ENCODE results near the gene TPSD1.

Gene TPSD1

DNA sequence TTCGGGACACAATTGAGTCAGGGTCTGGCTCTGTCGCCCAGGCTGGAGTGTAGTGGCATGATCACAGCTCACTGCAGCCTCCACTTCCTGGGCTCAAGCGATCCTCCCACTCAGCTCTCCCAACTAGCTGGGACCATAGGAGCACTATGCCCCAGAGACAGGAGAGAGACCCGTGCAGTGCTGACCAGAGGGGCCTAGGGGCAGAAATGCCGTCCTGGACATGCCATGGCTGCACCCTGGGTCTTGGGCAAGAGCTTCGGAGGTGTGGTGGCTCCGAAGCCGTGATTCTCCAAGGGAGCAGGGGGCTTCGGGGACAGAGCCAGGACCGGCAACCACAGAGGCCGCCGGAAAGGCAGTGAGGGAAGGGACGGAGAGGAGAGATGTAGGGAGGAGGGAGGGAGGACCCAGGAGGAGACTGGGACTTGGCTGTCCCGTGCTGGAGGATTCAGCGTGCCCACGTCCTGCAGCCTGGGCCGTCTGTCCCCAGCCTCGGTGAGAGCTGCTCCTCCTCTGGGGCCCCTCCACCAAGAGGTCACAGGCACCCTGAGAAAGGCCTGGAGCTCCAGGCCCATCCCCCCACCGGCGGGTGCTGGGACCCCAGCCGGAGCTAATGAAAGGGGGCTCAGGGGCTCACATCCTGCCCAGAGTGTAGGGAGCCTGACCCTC lies 21.9 kb downstream of the TPSD1 start:
- peaks cover 22% of the 10 kb centered on the region for H3K27me3 Mint-ChIP-seq
- H3K27ac Mint-ChIP-seq (ENCODE audit: low read depth): no peak overlapping the region
- H3K4me3 Mint-ChIP-seq: no peak overlapping the region
- H3K9me3 Mint-ChIP-seq: no peaks in the 10 kb centered on the region
- no peaks in the 10 kb centered on the region for H3K4me1 Mint-ChIP-seq
- H3K36me3 Mint-ChIP-seq (ENCODE audit: insufficient read depth): no peaks in the 10 kb centered on the region
- no peak for DNase-seq (ENCODE audit: low spot score in 2 of 2)
- no peak for ATAC-seq (replicated peaks; ENCODE audit: extremely low read depth, poor library complexity, severe bottlenecking)

DNA sequence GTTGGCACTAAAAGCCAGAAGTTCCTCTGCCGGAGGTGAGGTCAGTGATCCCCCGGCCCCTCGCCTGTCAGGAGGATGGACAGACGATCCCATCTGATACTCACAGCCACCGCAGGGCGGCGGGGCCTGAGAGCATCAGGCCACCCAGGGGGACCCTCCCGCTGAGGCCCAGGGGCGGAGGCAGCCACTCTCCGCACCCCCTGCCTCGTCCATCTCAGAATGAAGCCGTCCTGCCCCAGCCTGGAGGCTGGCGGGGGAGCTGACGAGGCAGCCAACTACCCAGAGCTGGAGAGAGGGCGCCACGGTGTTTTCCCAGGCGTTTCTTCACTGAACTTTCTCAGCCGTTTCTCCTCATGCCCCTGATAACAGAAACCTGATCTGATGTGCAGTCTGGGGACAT lies 22.6 kb downstream of the TPSD1 start:
- no peak overlapping the region for H3K27ac Mint-ChIP-seq (ENCODE audit: low read depth)
- no peaks in the 10 kb centered on the region for H3K36me3 Mint-ChIP-seq (ENCODE audit: insufficient read depth)
- H3K9me3 Mint-ChIP-seq: no peaks in the 10 kb centered on the region
- H3K27me3 Mint-ChIP-seq: peaks cover 28% of the 10 kb centered on the region
- H3K4me1 Mint-ChIP-seq: no peaks in the 10 kb centered on the region
- DNase-seq (ENCODE audit: low spot score in 2 of 2): no peak
- no peak for ATAC-seq (replicated peaks; ENCODE audit: extremely low read depth, poor library complexity, severe bottlenecking)
- H3K4me3 Mint-ChIP-seq: no peak overlapping the region

DNA sequence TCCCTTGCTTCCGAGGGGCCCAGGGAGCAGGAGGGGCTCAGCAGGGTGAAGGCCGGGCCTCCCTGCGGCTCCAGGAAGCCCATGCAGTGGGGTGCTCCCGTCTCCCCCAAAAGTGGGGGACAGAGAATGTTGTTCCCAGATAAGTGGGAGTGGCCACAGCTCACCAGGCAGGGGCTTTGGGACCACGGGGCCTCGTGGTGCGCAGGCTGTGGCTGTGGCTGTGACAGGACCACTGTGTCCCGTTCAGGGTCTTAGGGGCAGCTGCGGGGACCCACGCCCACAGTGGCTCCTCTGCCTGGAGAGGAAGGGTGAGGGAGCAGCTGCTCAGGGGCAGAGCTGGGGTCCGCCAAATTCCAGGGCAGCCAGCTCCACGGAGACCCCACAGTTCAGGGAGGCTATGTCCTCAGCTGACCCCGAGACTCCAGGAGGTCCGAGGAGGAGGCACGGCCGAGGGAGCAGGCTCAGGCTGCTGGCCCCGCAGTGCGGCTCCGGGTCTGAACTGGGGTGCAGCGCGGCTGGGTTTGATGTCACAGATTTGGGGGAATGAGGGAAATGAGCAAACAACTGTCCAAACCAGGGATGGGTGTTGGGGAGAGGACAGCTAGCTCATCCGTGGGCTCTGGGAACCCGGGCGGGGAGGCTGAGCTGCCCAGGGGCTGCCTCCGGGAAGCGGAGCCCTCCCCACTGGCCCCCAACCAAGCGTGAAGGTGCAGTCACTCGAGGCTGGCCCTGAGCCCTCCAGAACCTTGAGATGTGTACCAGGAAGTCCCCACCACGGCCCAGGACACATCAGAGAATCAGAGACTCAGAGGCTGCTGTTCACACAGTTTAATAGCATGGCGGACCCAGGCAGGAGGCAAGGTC lies 23.4 kb downstream of the TPSD1 start:
- ATAC-seq (replicated peaks; ENCODE audit: extremely low read depth, poor library complexity, severe bottlenecking): no peak
- no peaks in the 10 kb centered on the region for H3K36me3 Mint-ChIP-seq (ENCODE audit: insufficient read depth)
- DNase-seq (ENCODE audit: low spot score in 2 of 2): no peak
- H3K9me3 Mint-ChIP-seq: no peaks in the 10 kb centered on the region
- no peaks in the 10 kb centered on the region for H3K4me1 Mint-ChIP-seq
- H3K27ac Mint-ChIP-seq (ENCODE audit: low read depth): no peak overlapping the region
- peaks cover 31% of the 10 kb centered on the region for H3K27me3 Mint-ChIP-seq
- H3K4me3 Mint-ChIP-seq: no peak overlapping the region

DNA sequence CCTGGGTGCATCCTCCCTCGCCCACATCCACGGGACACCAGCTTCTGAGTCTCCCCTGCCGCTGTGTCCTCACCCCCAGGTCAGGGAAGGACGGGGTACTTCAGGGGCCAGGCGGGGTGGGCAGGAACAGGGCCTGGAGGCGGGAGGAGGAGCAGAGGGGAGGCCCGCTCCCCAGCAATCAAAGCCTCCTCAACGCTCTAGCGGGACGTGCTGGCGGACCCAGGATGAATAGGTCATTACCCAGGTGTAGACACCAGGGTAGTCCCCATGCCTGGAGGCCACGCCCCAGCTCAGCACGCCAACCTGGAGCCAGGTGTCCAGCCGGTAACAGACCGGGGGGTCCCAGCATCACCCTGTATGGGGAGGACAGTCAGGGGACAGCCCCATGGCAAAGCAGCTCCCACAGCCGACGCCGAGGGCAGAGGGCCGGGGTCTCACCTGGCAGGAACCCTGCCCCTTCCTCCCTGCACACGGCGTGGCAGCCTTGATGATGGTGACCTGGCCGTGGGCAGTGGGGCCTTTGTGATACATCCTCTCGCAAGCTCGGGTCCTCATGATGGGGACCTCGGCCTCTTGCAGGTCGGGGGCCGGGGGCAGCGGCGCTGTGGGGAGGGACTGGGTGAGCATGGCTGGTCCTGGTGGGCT lies 24.2 kb downstream of the TPSD1 start:
- Mint-ChIP-seq H3K36me3 (ENCODE audit: insufficient read depth) (no peaks in the 10 kb centered on the region), H3K27ac (ENCODE audit: low read depth) (no peak overlapping the region), H3K4me3 (no peak overlapping the region), H3K27me3 (peaks cover 31% of the 10 kb centered on the region), H3K9me3 (no peaks in the 10 kb centered on the region), H3K4me1 (no peaks in the 10 kb centered on the region)
- no peak for DNase-seq (ENCODE audit: low spot score in 2 of 2)
- no peak for ATAC-seq (replicated peaks; ENCODE audit: extremely low read depth, poor library complexity, severe bottlenecking)

DNA sequence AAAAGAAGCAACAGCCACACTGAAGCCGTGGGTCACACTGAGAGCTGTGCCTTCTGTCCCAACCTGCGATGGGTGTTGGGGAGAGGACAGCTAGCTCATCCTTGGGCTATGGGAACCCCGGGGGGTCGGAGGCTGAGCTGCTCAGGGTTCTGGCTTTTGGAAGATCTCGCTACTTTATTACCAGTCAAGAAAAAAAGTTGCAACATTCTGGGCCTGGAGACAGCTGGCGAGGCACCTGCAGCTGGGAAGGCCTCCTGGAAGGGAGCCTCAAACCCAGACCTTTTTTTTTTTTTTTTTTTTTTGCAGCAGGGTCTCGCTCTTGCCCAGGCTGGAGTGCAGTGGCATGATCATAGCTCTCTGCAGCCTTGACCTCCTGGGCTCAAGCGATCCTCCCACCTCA lies 24.9 kb downstream of the TPSD1 start:
- H3K4me3 Mint-ChIP-seq: no peak overlapping the region
- H3K27me3 Mint-ChIP-seq: peaks cover 30% of the 10 kb centered on the region
- no peaks in the 10 kb centered on the region for H3K36me3 Mint-ChIP-seq (ENCODE audit: insufficient read depth)
- H3K4me1 Mint-ChIP-seq: no peaks in the 10 kb centered on the region
- DNase-seq (ENCODE audit: low spot score in 2 of 2) (no peak), ATAC-seq (replicated peaks; ENCODE audit: extremely low read depth, poor library complexity, severe bottlenecking) (no peak)
- no peaks in the 10 kb centered on the region for H3K9me3 Mint-ChIP-seq
- no peak overlapping the region for H3K27ac Mint-ChIP-seq (ENCODE audit: low read depth)

DNA sequence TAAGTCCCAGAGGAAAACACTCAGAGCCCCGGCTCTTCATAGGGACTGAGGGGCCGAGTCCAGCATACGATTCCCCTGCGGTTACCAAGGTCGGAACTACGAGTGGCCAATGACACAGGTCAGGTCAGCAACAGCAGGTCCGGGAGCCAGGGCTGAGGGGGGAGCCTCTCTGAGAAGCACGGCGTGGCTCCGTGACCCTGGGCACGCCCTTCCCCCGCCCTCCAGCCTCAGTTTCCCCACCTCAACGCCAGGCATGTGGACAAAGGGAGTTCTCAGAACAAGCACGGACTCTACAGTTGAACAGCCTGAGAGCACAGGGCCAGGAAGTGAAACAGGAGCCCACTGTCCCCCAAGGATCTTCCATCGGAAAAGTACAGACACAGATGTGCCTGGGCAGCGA lies 25.6 kb downstream of the TPSD1 start:
- Mint-ChIP-seq H3K27ac (ENCODE audit: low read depth) (no peak overlapping the region), H3K36me3 (ENCODE audit: insufficient read depth) (no peaks in the 10 kb centered on the region), H3K9me3 (no peaks in the 10 kb centered on the region), H3K27me3 (peaks cover 32% of the 10 kb centered on the region), H3K4me3 (no peak overlapping the region), H3K4me1 (no peaks in the 10 kb centered on the region)
- ATAC-seq (replicated peaks; ENCODE audit: extremely low read depth, poor library complexity, severe bottlenecking) (no peak), DNase-seq (ENCODE audit: low spot score in 2 of 2) (no peak)

DNA sequence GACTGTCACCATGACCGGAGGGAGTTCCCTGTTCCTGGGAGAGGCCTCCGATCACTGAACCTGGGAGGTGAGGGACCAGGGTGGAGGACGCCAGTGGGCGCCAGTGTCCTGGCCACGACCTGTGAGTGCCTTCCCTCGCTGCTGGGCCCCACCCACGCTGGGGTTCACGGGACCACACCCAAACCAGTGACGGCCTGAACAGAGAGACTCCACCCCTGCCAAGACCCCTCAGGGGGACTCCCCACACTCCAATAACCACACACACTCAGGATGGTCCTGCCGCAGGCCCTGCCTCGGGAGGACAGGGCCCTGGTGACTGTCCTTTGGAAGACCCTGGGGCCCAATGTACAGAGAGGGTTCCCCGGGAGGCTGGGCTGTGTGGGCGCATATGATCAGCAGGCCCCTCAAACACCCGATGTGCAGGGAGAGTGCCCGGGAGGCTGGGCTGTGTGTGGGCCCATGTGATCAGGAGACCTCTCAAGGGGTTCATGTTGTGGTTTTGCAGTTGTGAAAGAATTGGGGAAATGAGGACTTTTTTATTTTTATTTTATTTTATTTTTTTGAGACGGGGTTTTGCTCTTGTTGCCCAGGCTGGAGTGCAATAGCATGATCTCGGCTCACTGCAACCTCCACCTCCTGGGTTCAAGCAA lies 26.6 kb downstream of the TPSD1 start:
- Mint-ChIP-seq H3K27me3 (peaks cover 34% of the 10 kb centered on the region), H3K27ac (ENCODE audit: low read depth) (no peak overlapping the region), H3K9me3 (no peaks in the 10 kb centered on the region), H3K36me3 (ENCODE audit: insufficient read depth) (no peaks in the 10 kb centered on the region), H3K4me3 (no peak overlapping the region), H3K4me1 (no peaks in the 10 kb centered on the region)
- ATAC-seq (replicated peaks; ENCODE audit: extremely low read depth, poor library complexity, severe bottlenecking) (no peak), DNase-seq (ENCODE audit: low spot score in 2 of 2) (no peak)

DNA sequence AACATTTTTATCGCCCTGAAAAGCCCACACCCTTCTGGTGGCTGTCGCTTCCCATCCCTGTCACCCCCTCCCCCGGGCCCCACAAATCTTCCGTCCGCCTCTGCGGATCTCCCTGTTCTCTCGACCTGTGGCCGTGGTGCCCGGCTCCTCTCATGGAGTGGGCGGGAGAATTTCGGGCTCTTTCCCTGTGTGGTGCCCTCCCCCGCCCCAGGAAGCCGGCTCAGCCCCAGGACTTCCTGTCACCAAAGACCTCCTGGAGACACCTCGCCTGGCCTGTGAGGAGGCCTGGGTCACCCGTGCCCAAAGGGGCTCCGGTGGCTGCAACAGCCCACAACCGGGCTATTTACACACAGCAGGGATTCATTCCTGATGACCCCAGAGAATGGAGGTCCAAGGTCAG lies 27.4 kb downstream of the TPSD1 start:
- Mint-ChIP-seq H3K4me1 (no peaks in the 10 kb centered on the region), H3K9me3 (no peaks in the 10 kb centered on the region), H3K36me3 (ENCODE audit: insufficient read depth) (no peaks in the 10 kb centered on the region), H3K27me3 (peaks cover 35% of the 10 kb centered on the region), H3K27ac (ENCODE audit: low read depth) (no peak overlapping the region), H3K4me3 (no peak overlapping the region)
- ATAC-seq (replicated peaks; ENCODE audit: extremely low read depth, poor library complexity, severe bottlenecking) (no peak), DNase-seq (ENCODE audit: low spot score in 2 of 2) (no peak)

DNA sequence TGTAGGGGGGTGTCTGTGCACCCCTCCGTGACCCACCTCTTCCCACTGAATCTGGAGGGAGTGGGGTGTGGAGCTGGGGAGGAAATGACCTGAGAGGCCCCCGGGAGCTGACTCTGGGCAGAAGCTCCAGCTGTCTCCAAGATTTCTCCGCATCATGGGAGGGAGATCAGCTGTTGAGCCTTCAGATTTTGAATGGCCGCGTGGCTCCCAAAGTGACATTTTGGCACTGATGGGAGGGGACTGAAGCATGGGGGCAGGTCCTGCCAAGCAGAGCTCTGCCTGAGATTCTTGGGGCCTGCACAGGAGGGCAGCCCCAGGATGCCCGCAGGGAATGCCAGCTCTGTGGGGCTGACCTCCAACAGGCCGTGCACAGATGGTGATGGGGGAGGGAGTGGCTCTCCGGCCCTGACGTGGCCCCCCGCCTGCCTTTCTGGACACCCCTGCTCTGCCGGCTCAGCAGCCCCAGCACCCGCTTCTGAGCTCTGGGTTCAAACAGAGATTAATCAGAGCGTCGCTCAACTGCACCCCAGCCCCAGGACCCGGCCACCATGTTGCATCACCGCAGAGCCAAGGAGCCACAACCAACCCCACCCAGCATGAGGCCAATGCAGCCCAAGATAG lies 28.2 kb downstream of the TPSD1 start:
- Mint-ChIP-seq H3K4me1 (no peaks in the 10 kb centered on the region), H3K27ac (ENCODE audit: low read depth) (no peak overlapping the region), H3K4me3 (no peak overlapping the region), H3K36me3 (ENCODE audit: insufficient read depth) (no peaks in the 10 kb centered on the region), H3K27me3 (peaks cover 40% of the 10 kb centered on the region), H3K9me3 (no peaks in the 10 kb centered on the region)
- DNase-seq (ENCODE audit: low spot score in 2 of 2) (no peak), ATAC-seq (replicated peaks; ENCODE audit: extremely low read depth, poor library complexity, severe bottlenecking) (no peak)

DNA sequence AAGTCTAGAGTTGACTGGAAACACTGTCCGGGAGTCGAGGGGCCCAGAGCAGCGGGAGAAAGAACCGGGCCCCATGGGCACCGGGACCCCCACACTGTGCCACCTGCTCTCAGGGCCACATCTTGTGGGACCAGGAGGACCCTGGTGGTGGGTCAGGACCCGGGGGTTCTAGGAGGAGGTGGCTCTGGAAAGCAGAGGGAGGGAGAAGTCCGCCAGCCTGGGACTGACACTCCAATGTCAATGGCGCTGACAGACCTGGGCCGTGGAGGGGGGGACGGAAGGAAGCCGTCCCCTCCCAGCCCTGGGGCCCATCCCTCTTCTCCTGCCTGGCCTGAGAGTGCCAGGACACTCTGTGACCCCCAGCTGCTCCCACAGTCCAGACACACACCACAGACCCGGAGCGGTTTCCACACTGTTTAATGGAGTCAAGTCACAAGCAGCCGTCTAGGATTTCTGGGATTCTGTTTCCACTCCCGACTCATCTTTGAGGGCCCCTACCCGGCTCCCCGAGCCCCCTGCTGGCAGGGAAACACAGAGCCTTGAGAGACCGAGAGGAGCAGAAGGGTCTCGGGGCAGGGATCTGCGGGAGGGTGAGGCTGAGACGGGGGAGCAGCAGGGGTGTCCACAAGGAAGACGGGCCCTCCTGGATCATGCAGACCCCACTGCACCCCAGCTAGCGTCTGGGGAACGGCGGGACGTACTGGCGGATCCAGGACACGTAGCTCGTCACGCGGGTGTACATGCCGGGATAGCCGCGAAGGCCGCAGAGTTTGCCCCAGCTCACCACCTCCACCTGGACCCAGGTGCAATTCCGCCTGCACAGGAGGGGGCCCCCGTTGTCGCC lies 30.0 kb downstream of the TPSD1 start:
- Mint-ChIP-seq H3K4me3 (no peak overlapping the region), H3K4me1 (no peaks in the 10 kb centered on the region), H3K9me3 (no peaks in the 10 kb centered on the region), H3K27me3 (peaks cover 53% of the 10 kb centered on the region), H3K27ac (ENCODE audit: low read depth) (no peak overlapping the region), H3K36me3 (ENCODE audit: insufficient read depth) (no peaks in the 10 kb centered on the region)
- DNase-seq (ENCODE audit: low spot score in 2 of 2): no peak
- no peak for ATAC-seq (replicated peaks; ENCODE audit: extremely low read depth, poor library complexity, severe bottlenecking)

DNA sequence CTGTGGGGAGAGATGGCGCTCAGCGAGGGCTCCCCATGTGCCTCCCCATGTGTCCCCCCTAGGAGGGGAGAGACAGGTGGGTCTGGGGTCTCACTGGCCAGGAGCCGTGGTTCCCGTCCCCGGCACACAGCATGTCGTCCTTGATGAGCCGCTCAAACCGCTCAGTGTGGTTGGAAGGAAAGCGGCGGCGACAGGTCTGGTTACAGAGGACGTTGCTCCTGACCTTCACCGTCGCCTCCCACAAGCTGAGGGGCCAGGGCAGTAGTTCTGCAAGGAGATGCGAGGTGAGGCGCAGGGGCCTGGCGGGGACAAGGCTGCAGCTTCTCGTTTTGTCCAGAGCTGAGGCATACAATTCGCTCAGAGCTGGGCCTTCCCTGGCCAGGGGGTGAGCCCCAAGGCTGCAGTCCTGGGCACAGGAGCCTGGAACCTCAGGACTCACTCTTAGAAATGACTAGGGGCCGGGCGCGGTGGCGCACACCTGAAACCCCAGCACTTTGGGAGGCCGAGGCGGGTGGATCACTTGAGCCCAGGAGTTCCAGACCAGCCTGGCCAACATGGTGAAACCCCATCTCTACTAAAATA lies 30.7 kb downstream of the TPSD1 start:
- Mint-ChIP-seq H3K9me3 (no peaks in the 10 kb centered on the region), H3K4me3 (no peak overlapping the region), H3K4me1 (no peaks in the 10 kb centered on the region), H3K27me3 (peaks cover 57% of the 10 kb centered on the region), H3K36me3 (ENCODE audit: insufficient read depth) (no peaks in the 10 kb centered on the region), H3K27ac (ENCODE audit: low read depth) (no peak overlapping the region)
- ATAC-seq (replicated peaks; ENCODE audit: extremely low read depth, poor library complexity, severe bottlenecking) (no peak), DNase-seq (ENCODE audit: low spot score in 2 of 2) (no peak)

All from central memory CD8-positive, alpha-beta T cell (primary cell).